Gastroesophageal sphincter (tissue), 4 donors: ENCODE results near the gene BRIP1. TPM values are rescaled to one million over a fixed set of nuclear protein-coding genes. Genes with fewer than 3 reads are reported as not detected.

Source experiments
- ATAC-seq: fragments of 150-250 bp; one replicate; pipeline ENCODE4 v1.9.1; 2016; ENCODE audit warnings: mild to moderate bottlenecking, moderate library complexity
- H3K27ac ChIP-seq, 4 donors: fragments of 200-600 bp; sonication (generic) in 3 of 4; 1 replicate in 3 of 4; 2 replicates in 1 of 4; pipeline ENCODE4 v1.5.1; 2016 to 2019
- H3K27me3 ChIP-seq: fragments of 200-600 bp; sonication (generic); one replicate; pipeline ENCODE4 v1.5.1; 2019
- H3K36me3 ChIP-seq, 2 donors: fragments of 200-600 bp; sonication (generic); one replicate each; pipeline ENCODE4 v1.5.1; 2019; ENCODE audit warnings: control low read depth in 1 of 2
- H3K4me1 ChIP-seq, 3 donors: fragments of 200-600 bp; sonication (generic); 1 replicate in 2 of 3; 2 replicates in 1 of 3; pipeline ENCODE4 v1.5.1; 2016 to 2019; ENCODE audit warnings: control low read depth in 2 of 3
- H3K4me3 ChIP-seq, 2 donors: fragments of 200-600 bp; sonication (generic); one replicate each; pipeline ENCODE4 v1.5.1; 2019; ENCODE audit warnings: mild to moderate bottlenecking in 1 of 2, moderate library complexity in 1 of 2
- H3K9me3 ChIP-seq, 3 donors: fragments of 200-600 bp; sonication (generic); one replicate each; pipeline ENCODE4 v1.5.1; 2017 to 2019; ENCODE audit warnings: control low read depth in 2 of 3
- CTCF ChIP-seq, 4 experiments: fragments of 200-600 bp in 2 of 4; fragments of 450-650 bp in 2 of 4; sonication (generic) in 1 of 4; IDR thresholded peaks; one replicate each; pipeline ENCODE4 v1.5.1; 2017 to 2019; ENCODE audit warnings: antibody characterized with exemption in 4 of 4, mild to moderate bottlenecking in 2 of 4, moderate library complexity in 2 of 4
- EP300 ChIP-seq: sonication (generic); formaldehyde crosslinking; IDR thresholded peaks from one replicate; pipeline ENCODE4 v1.6.1; 2017; ENCODE audit warnings: antibody characterized with exemption, mild to moderate bottlenecking
- POLR2A ChIP-seq, 2 donors: fragments of 450-650 bp; IDR thresholded peaks; one replicate each; pipeline ENCODE4 v1.6.1; 2017; ENCODE audit warnings: antibody characterized with exemption in 2 of 2, mild to moderate bottlenecking in 2 of 2, moderate library complexity in 1 of 2
- POLR2AphosphoS5 ChIP-seq: sonication (generic); formaldehyde crosslinking; IDR thresholded peaks from one replicate; pipeline ENCODE4 v1.6.1; 2017; ENCODE audit warnings: antibody characterized with exemption
- WGBS, 2 donors: methylation state at CpG; one replicate each; pipeline ENCODE4 v1.1.5; 2018; ENCODE audit warnings: low coverage in 1 of 2; 5-methylcytosine and 5-hydroxymethylcytosine counted together
- total RNA-seq, 4 donors: library from RNA; depleted of rRNA; stranded (reverse); fragments of >200 nt; gene quantifications; one replicate each; pipeline ENCODE4 v1.1.0, GENCODE V29; 2016

BRIP1 gene
- total RNA-seq, 4 donors from 2014 or later: 0.15 to 1.1 (median 0.29) TPM

- no peaks in the 10 kb centered on the region for H3K4me1 ChIP-seq
- ATAC-seq: no peak
- no peaks in the 10 kb centered on the region for H3K27me3 ChIP-seq
- H3K36me3 ChIP-seq: no peaks in the 10 kb centered on the region
- 96 to 100% methylated on average over 1 of the region's 1 CpG for WGBS, 2 donors
- no peak for TF ChIP-seq POLR2AphosphoS5
- no peak for TF ChIP-seq POLR2A (IDR thresholded peaks at IDR 0.05)
- no peak for TF ChIP-seq EP300
- no peak for TF ChIP-seq CTCF (IDR thresholded peaks at IDR 0.05)
- H3K4me3 ChIP-seq: no peak overlapping the region
- H3K27ac ChIP-seq: no peak overlapping the region
- H3K9me3 ChIP-seq: peaks cover 0 to 25% (median 0%) of the 10 kb centered on the region in 3 donors
Observed at GRCh38 chr17:61715348-61715747, 148.0 kb downstream of the BRIP1 start.

GRCh38 chr17:61714300-61714699 is 149.0 kb downstream of the BRIP1 start:
- no peak overlapping the region for H3K27ac ChIP-seq
- TF ChIP-seq POLR2A (IDR thresholded peaks at IDR 0.05) (no peak), CTCF (IDR thresholded peaks at IDR 0.05) (no peak), EP300 (no peak), POLR2AphosphoS5 (no peak)
- no peaks in the 10 kb centered on the region for H3K27me3 ChIP-seq
- 87 to 96% methylated on average over 2 of the region's 2 CpGs for WGBS, 2 donors
- no peaks in the 10 kb centered on the region for H3K36me3 ChIP-seq
- H3K9me3 ChIP-seq: peaks cover 0 to 25% (median 0%) of the 10 kb centered on the region in 3 donors
- ATAC-seq: no peak
- no peak overlapping the region for H3K4me3 ChIP-seq
- no peaks in the 10 kb centered on the region for H3K4me1 ChIP-seq

DNA sequence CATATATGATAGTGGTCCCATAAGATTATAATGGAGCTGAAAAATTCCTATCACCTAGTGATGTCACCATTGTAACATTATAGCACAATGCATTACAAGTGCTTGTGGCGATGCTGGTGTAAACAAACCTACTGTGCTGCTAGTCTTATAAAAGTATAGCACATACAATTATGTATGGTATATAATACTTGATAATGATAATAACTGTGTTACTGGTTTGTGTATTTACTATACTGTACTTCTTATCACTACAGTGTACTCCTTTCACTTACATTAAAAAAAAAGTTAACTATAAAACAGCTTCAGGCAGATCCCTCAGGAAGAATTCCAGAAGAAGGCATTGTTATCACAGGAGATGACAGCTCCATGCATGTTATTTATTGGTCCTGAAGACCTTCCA is 150.3 kb downstream of the BRIP1 start:
- Histone ChIP-seq H3K27ac (no peak overlapping the region), H3K4me1 (no peaks in the 10 kb centered on the region), H3K27me3 (no peaks in the 10 kb centered on the region), H3K36me3 (no peaks in the 10 kb centered on the region), H3K9me3 (peaks cover 0 to 19% (median 0%) of the 10 kb centered on the region in 3 donors), H3K4me3 (no peak overlapping the region)
- no peak for ATAC-seq
- 87 to 100% methylated on average over 1 of the region's 1 CpG for WGBS, 2 donors
- TF ChIP-seq POLR2AphosphoS5 (no peak), CTCF (IDR thresholded peaks at IDR 0.05) (no peak), POLR2A (IDR thresholded peaks at IDR 0.05) (no peak), EP300 (no peak)

DNA sequence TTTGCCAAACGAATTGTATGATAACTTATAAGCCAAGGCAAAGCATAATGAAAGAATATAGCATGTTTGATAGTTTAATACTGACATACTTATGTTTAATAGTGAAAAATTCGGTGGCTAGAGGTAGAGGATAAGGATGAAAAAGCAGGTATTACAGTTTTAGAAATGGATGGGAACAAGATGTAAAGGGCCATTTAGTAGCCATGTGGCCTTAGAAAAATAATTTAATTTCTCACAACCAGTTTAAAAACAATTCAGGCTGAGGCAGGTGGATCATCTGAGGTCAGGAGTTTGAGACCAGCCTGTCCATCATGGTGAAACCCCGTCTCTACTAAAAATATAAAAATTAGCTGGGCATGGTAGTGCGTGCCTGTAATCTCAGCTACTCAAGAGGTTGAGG is 152.8 kb downstream of the BRIP1 start:
- H3K4me3 ChIP-seq: no peak overlapping the region
- no peak for ATAC-seq
- WGBS, 2 donors: 92 to 94% methylated on average over 4 of the region's 4 CpGs
- H3K9me3 ChIP-seq: no peaks in the 10 kb centered on the region
- no peak for TF ChIP-seq POLR2AphosphoS5
- H3K4me1 ChIP-seq: no peaks in the 10 kb centered on the region
- no peaks in the 10 kb centered on the region for H3K36me3 ChIP-seq
- H3K27ac ChIP-seq: no peak overlapping the region
- no peaks in the 10 kb centered on the region for H3K27me3 ChIP-seq

DNA sequence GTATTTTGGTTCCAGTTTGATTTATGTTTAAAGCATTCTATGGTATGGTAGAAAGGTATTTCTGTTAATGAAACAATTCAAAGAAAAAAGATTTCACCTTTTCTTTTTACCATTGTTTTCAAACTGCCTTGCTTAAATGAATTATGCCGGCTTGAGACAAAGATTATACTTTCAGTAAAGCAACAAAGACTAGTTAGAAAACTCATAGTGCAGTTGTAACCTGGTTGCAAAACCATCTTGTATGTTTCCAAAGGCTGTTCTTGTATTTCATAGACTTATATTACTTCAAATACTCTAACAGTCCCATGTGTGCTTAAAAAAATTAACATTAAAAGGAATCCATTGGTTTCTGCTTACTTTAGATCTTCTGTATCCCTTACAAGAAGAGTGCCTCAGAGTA is 153.8 kb downstream of the BRIP1 start:
- Histone ChIP-seq H3K4me3 (no peak overlapping the region), H3K27ac (no peak overlapping the region), H3K36me3 (no peaks in the 10 kb centered on the region), H3K27me3 (no peaks in the 10 kb centered on the region), H3K4me1 (no peaks in the 10 kb centered on the region), H3K9me3 (no peaks in the 10 kb centered on the region)
- TF ChIP-seq POLR2AphosphoS5: no peak
- 94 to 95% methylated on average over 1 of the region's 1 CpG for WGBS, 2 donors
- ATAC-seq: no peak

- Histone ChIP-seq H3K27ac (no peak overlapping the region), H3K27me3 (no peaks in the 10 kb centered on the region), H3K4me3 (no peak overlapping the region), H3K4me1 (no peaks in the 10 kb centered on the region), H3K9me3 (peaks cover 0 to 23% (median 0%) of the 10 kb centered on the region in 3 donors), H3K36me3 (no peaks in the 10 kb centered on the region)
- ATAC-seq: no peak
- 97 to 100% methylated on average over 3 of the region's 3 CpGs for whole genome bisulfite sequencing, 2 donors
- TF ChIP-seq POLR2AphosphoS5 (no peak), EP300 (no peak), CTCF (IDR thresholded peaks at IDR 0.05) (no peak)
Observed at GRCh38 chr17:61704935-61705449, 158.3 kb downstream of the BRIP1 start.
